ENCODE results near the gene ZSCAN16.

DNA sequence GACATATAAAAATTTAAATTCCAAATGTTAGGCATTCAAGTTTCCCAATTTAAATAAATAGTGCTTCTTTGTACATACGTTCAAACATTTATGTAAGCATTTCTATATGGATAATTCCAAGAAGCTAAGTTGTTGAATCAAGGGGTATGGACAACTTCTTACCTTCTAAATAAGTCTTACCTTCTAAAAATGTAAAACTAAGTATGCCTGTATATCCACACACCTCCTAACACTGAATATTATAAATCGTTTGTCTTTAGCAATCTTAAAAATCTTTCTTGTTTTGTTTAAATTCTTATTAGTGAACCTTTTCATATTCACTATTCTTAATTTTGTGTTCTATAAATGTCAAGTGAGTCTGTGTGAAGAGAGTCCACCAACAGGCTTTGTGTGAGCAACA lies 2.5 kb upstream of the ZSCAN16 start:
- no peak for TF ChIP-seq CTCF (IDR thresholded peaks at IDR 0.05)
- TF ChIP-seq POLR2A (IDR thresholded peaks at IDR 0.05), result no peak
